T-helper 2 cell (primary cell): Measurements from ENCODE around the gene NR2F1-AS1.

ENCODE experiments used
- DNase-seq, 5 experiments: peaks; one replicate each; pipeline versions ENCODE4 v3.0.0 to v3.0.0-alpha.2; 2012 to 2022

Gene NR2F1-AS1

DNA sequence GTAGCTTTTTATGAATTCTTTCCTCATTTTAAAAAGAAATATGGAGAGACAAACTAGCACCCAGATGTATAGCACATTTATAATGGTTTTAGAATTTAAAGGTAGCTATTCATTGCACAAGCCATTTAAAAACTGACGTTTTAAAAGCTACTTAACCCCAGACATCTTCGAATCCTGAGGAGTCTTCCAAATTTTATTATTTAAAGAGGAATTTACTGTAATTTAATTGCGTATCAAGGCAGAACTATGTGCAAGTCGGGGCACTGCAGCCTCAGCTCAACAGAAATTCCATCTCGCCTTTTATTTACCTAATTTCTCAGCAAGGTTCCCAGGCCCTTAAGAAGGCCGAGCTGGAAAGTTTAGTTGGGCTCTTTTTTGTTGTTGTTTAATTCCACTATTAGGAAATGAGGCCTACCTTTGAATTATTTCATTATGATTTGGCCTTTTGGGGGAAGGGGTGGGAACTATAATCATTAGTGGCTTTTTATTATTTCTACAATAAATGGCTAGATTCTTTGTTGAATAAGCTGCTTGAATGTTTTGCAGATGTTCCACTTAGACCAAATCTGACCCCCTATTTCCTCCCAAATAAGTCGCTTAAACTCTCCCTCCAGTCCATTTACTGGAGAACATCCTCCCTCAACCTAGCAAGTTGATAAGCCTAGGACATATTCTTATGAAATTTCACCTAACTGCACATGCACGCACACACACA is 22.2 kb upstream of the NR2F1-AS1 start:
- no peak for DNase-seq

- DNase-seq: no peak
Observed at GRCh38 chr5:93602241-93603077, 21.4 kb upstream of the NR2F1-AS1 start.

- no peak for DNase-seq
Observed at GRCh38 chr5:93601802-93602155, 20.8 kb upstream of the NR2F1-AS1 start.

GRCh38 chr5:93601071-93601801 is 20.2 kb upstream of the NR2F1-AS1 start:
- no peak for DNase-seq

GRCh38 chr5:93600409-93601070 is 19.5 kb upstream of the NR2F1-AS1 start:
- no peak for DNase-seq

DNA sequence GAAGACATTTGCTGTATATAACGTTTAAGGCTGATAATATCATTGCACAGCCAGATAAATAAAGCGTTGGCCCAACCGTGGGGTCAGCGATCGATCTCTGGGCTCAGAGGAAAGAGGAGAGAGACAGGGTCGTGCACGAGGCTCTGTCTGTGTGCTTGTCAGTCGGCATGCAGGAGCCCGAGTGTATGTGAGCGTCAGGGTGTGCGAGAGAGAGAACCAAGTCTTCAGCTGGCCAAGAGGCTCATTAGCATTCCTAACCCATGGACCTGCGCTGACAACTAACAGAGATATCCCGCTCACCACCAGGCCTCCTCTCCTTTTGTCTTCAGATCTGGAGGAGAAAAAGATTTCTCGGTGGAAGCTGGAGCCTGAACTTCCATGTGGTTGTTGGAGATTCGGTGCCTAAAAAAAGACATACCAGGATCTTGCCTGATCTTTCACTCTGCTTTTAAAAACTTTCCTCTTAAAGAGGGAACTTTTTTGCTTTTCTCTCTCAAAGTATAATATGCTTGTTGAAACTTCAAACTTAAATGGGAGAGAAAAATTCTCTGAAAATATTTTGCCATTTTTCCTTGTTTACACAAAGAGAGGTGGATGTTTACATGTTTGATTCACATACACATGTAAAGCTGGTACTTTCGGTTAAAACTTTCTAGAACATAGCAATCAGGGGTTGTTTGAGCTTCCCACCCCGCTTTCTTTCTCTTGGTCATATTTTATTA is 18.5 kb upstream of the NR2F1-AS1 start:
- DNase-seq: no peak

DNA sequence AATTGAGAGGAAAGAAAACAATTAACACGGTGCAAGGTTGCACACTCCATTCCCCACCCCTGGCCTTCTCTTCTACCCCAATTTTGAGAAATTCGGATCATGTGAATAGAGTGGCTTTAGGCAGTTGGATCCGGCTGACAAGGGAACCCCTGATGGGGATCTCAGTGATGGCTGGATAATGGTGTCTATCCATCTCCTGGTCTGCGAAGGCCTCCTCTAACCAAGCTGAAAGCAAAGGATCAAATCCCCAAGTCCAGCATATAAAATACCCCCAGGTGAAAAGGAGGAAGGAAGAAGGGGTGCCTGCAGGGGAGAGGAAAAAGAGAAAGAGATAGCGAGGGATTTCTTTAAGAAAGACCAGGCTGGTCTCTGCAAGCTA is 18.0 kb upstream of the NR2F1-AS1 start:
- DNase-seq: no peak

DNA sequence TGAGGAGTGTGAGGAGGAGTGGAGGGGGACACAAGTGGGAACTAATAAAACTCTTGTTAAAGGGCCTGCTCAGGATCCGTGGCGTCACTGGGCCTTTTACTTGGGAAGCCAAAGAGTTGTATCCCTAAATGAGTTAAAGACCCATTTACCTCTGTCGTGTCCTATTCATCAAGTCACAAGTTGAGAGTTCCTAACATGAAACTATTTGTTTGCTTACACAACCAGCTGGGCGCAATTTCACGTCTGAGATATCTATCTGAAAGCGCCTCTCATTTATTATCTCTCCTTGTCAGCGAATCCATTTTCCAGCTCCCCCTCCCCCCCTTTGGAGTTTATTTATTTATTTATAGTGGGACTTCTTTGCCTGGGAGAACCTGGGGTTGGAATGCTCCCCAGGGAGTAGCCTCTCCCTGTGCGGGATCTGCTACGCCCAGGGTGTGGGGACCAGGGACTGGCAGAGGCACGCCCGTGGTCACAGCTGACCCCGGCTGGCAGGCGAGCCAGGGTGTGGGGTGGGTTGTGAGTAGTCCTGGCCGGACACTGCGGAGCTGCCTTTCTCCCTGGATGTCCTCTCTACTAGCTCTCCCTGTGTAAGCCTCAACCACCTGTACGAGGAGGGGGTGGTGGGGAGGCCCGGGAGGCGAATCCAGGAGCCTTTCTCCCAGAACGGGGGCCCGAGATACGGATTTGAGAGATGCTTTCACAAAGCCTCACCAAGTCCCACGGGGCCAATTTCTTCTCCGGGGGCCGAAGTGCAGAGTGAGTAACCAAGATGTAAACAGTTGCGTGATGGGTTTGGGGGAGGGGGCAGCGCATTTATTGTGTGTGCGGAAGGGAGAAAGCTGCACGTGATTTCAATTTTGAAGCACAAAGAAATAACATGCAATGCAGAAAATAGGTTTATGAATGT is 17.3 kb upstream of the NR2F1-AS1 start:
- DNase-seq: no peak

DNA sequence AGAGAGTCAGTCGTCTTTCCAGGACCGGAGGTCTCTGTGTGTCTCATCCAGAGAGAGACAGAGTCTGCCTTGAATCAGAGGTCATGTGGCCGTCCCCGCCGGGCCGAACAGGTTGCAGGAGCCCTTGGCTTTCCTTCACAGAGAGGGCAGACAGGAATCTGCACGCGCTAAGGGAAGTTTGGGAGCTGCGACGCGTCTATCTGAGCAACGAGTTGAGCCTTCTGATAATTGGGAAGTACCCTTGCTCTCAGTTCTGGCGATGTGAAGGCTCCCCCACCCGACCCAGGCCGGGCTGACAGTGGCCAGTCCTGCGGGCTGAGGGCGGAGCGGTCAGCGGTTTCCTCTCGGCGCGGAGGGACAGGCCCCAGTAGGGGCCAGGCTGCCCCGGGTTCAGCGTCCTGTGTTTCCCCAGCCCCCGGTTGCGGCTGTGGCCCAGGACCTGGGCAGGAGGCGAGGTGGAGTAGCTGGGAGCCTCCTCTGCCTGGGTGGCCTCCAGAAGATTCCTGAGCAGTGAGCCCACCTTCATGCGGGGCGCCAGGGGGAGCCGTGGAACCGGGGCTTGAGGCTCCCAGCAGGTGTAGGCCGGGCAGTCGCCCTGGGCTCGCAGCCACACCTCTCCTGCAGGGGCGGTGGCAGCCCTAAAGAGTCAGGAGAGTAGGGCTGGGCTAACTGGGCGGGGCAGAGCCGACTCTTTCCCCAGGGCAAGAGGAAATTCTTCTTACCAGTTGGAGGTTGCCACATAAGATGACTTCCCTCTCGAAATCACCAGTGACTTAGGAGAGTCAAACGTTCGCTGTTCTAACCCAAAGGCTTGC is 15.9 kb upstream of the NR2F1-AS1 start:
- no peak for DNase-seq

DNA sequence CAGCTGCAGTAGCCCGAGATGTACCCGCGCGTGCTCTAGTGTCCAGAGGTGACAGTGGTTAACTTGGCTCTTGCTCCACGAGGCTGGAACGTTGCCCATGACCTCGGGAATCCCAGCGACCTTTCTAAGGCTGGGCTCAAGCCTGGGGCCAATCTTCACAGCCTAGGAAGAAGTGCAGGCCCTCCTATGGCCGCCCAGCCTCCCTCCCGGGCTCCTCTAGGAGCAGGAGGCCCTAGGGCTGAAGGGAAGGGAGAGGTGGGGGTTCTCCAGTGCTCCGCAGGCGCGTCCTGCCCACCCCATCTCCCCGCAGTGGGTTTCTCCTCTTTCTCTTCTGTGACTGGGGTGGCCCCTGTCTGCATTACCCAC is 15.3 kb upstream of the NR2F1-AS1 start:
- no peak for DNase-seq

DNA sequence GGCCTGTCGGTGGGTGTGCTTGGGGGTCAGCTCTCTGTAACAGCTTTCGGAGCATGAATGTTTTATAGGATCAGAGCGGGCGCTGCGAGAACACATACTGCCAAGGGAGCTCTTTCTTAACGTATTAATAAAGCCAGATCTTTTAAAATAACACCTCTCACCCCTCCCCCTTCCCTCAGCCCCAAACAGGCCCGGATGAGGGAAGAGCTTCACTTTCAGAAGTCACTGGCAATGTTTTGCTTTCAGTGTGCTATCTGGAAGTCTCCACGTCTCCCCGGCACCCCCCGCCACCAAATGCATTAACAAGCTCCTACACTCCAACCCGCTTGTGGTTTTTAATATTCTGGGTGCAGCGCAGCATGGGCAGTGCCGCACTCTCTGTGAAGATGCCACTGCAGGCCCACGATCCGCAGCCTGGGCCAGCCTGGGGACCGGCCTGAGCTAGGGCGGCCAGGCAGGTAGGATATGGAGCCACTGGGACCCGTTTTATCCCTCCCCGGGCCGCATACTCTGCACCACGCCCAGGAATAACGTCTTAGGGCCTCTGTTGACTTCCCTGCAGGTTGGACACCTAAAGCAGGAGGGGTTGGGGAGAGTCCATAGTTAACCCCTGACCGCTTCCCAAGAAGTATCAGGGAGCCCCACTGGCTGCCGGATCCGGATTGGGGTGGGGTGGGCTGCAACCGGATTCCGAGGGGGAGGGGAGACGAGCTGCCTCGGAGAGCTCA is 14.6 kb upstream of the NR2F1-AS1 start:
- no peak for DNase-seq

- DNase-seq: no peak
Observed at GRCh38 chr5:93594591-93595419, 13.8 kb upstream of the NR2F1-AS1 start.

DNA sequence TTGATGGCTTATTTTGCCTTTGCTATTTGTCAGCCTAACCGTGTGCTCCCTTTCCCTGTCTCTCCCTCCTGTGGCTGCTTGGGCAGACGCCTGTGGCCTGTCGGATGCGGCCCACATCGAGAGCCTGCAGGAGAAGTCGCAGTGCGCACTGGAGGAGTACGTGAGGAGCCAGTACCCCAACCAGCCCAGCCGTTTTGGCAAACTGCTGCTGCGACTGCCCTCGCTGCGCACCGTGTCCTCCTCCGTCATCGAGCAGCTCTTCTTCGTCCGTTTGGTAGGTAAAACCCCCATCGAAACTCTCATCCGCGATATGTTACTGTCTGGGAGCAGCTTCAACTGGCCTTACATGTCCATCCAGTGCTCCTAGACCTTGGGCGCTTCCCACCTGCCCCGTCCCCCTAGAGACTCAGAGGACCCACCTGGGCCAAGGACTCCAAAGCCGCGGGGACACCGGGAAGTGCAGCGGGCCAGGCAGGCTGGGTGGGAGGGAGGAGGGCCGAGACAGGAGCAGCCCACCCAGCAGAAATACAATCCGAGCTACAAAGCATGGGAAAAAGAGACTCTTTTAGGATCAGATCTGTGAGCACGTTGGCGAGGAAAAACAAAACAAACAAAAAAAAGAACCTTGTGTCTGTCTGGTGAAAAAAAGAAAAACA is 12.6 kb upstream of the NR2F1-AS1 start:
- no peak for DNase-seq

DNA sequence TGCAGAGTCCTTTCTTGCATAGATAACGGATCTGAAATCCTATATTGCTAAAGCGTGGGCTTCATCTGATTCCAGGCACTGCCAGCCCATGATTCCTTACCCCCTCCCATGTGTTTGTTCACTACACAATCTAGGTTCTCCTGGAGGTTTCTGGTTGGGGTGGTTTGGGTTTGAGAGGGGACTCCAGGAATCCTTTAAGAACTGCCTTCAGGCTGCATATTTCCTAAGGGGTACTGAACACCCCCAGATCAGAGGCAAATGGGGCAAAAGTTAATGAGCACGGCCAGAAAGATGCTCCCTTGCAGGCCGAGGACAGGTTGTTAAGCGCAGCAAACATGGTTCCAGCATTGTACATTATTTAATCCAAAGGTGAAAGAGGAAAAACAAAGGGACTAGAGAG is 11.9 kb upstream of the NR2F1-AS1 start:
- DNase-seq: no peak

DNA sequence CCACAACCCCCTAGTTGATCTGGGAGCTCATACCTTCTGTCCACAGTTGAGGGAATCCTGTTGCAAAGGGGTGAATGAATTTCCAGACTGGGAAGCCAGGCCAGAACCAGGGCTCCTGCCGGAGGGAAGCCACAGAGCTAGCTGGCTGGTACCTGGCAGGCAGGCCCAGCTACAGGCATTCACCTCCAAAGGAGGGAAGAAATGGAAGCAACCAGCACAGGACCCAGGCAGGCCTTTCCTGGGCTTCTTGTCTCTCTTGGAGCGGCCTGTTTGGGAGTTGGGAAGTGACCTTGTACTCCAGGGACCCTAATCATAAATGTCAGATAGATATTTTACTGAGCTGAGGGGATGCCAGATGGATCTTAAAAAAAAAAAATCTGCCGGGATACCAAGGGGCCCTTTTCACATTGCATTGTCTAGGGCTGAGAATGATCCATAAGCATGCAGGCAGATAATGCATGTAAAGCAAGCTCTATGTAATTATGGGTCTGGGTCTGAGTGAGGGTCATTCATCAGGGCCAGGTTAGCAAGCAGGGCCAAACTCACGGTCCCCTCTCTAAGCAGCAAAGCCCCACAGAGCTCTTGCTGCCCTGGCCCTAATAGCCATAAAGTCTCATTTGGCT is 10.4 kb upstream of the NR2F1-AS1 start:
- DNase-seq: no peak

DNA sequence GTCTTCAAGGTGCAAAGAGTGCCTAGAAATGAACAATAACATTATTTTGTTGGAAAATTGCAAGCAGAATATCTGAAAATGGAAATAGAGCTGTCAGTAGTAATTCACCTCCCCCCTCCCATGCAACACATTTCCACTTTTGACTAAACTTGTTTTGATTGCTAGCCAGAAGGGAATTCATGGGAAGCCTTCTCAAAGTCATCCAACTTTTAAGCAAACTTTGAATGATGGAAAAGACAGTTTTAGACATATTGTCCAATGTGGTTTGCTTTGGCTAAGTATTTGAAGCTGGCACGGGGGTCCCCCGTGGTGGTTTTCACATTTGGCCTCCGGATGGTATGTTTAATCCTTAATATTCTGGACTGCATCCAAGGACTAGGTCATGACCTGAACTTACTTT is 9.5 kb upstream of the NR2F1-AS1 start:
- DNase-seq: no peak

- no peak for DNase-seq
Observed at GRCh38 chr5:93589829-93590215, 8.8 kb upstream of the NR2F1-AS1 start.
